ENCODE data around the gene ENDOV. TPM values are rescaled to one million over a fixed set of nuclear protein-coding genes. Genes with fewer than 3 reads are reported as not detected.

The ENDOV gene
- total RNA-seq, 2 donors from 2014 or later = 27.3 to 46.7 TPM

DNA sequence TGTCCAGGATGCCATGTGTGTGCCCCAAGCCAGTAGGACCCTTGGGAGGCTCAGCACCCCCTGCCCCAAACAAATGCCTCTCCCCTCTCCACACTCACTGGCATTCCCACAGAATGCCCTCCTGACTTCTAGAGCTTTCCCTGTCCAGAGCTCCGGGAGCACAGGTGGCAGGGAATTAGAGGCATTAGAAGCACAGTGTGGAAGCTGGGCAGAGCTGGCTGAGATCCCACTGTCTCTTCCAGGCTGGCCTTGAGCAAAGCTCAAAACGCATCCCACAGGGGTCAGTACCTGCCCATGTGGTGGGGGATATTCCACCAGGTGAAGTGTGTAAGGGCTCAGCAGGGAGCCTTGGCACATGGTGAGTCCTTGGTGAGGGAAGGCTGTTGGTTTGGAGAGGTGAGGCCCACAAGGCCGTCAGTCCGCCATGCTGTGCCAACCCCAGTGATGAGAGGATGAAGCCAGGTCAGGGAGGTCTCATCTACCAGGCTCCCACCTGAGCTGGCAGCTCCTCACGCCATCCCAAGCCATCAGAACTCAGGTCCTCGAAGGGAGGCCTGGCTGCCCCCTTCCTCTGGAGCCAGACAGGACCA lies 18.1 kb downstream of the ENDOV start:
- ATAC-seq (ENCODE audit: insufficient number of reproducible peaks, low FRiP score, low read depth) (no peak), DNase-seq (ENCODE audit: low spot score) (no peak)
- Histone ChIP-seq H3K4me3 (no peak overlapping the region), H3K36me3 (peaks cover 6% of the 10 kb centered on the region), H3K27ac (no peak overlapping the region), H3K4me1 (ENCODE audit: control insufficient read depth in 1 of 2, low read depth in 2 of 2) (peaks cover 2 to 13% of the 10 kb centered on the region in 2 donors), H3K9me3 (no peaks in the 10 kb centered on the region), H3K27me3 (replicated peaks; ENCODE audit: insufficient read depth) (no peaks in the 10 kb centered on the region)
- TF ChIP-seq, protein P1, sequence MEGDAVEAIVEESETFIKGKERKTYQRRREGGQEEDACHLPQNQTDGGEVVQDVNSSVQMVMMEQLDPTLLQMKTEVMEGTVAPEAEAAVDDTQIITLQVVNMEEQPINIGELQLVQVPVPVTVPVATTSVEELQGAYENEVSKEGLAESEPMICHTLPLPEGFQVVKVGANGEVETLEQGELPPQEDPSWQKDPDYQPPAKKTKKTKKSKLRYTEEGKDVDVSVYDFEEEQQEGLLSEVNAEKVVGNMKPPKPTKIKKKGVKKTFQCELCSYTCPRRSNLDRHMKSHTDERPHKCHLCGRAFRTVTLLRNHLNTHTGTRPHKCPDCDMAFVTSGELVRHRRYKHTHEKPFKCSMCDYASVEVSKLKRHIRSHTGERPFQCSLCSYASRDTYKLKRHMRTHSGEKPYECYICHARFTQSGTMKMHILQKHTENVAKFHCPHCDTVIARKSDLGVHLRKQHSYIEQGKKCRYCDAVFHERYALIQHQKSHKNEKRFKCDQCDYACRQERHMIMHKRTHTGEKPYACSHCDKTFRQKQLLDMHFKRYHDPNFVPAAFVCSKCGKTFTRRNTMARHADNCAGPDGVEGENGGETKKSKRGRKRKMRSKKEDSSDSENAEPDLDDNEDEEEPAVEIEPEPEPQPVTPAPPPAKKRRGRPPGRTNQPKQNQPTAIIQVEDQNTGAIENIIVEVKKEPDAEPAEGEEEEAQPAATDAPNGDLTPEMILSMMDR (IDR thresholded peaks at IDR 0.05) = no peak

DNA sequence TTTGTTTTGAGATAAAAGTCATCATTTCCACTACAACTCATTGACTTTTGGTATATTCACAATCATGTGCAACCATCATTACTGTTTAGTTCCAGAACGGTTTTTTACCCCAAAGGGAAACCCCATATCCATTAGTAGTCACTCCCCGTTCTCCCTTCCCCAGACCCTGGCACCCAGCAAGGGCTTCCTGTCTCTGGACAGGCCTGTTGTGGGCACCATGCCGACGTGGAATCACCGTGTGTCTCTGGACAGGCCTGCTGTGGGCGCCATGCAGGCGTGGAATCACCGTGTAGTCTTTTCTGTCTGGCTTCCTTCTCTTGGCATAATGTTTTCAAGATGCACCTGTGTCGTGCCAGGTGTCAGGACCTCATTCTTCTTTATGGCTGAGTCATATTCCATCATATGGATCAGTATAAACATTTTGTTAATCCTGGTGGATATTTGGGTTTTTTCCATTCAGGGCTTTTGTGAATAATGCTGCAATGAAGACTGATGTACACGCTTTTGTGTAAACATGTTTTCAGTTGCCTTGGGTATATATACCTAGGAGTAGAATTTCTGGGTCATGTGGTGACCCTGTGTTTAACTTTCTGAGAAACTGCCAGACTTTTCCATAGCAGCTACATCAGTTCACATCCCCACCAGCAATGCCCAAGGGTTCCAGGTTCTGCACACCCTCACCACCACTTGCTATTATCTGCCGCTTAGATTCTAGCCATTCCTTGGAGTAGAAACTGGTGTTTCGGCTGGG lies 19.1 kb downstream of the ENDOV start:
- peaks cover 6% of the 10 kb centered on the region for H3K36me3 ChIP-seq
- no peaks in the 10 kb centered on the region for H3K27me3 ChIP-seq (replicated peaks; ENCODE audit: insufficient read depth)
- H3K27ac ChIP-seq = no peak overlapping the region

DNA sequence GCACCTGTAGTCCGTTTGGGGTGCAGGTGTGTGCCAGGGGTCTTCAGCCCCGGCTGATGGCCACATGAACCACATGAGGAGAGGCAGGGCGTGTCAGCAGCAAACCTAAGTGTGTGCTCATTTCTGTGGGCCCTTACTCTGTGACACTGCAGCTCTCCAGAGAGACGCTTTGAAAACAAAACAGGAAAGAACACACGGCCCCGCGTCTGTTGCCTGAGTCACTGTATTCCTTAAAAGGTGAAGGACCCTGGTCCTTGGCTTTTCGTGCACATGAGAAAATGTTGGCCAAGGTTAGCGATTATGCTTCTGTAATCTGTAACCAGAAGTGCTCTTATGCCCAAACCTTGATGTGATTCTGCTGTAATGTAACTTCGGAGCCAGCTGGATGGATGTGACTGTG lies 22.6 kb downstream of the ENDOV start:
- peak overlapping the region; percentile 34 for H3K4me3 ChIP-seq
- H3K27me3 ChIP-seq (replicated peaks; ENCODE audit: insufficient read depth) = no peaks in the 10 kb centered on the region
- H3K9me3 ChIP-seq = no peaks in the 10 kb centered on the region
- H3K27ac ChIP-seq = peak overlapping the region; percentile 61 to 72
- TF ChIP-seq, protein P1 (IDR thresholded peaks at IDR 0.05) = no peak
- DNase-seq (ENCODE audit: low spot score) = no peak
- peak; percentile 37 for ATAC-seq (ENCODE audit: insufficient number of reproducible peaks, low FRiP score, low read depth)
- peaks cover 11 to 24% of the 10 kb centered on the region in 2 donors for H3K4me1 ChIP-seq (ENCODE audit: control insufficient read depth in 1 of 2, low read depth in 2 of 2)
- no peaks in the 10 kb centered on the region for H3K36me3 ChIP-seq

More for the DNA sequence above, 19.1 kb downstream of the ENDOV start:
- no peaks in the 10 kb centered on the region for H3K9me3 ChIP-seq
- TF ChIP-seq, protein P1 (IDR thresholded peaks at IDR 0.05) = no peak
- no peak for ATAC-seq (ENCODE audit: insufficient number of reproducible peaks, low FRiP score, low read depth)
- DNase-seq (ENCODE audit: low spot score) = no peak
- peaks cover 11 to 23% of the 10 kb centered on the region in 2 donors for H3K4me1 ChIP-seq (ENCODE audit: control insufficient read depth in 1 of 2, low read depth in 2 of 2)
- no peak overlapping the region for H3K4me3 ChIP-seq

DNA sequence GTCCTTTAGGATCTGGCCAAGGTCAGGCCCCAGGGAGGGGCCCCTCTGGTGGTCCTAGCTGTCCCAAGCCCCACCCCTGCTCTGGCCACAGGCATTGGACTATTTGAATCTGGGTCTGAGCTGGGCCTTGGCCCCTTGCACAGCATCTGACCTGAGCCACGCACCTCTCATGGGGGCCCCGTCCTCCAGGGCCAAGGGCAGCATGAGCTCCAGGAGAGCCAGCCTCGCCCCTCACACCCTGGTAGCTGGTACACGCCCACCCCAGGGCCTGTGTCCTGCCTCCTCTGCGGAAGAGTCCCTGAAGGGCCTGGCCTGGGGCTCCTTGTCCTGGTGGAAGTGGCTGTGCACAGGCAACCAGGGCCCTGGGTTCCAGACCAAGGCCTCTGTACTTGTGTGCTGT lies 23.8 kb downstream of the ENDOV start:
- TF ChIP-seq, protein P1 (IDR thresholded peaks at IDR 0.05) = no peak
- no peaks in the 10 kb centered on the region for H3K9me3 ChIP-seq
- peaks cover 11 to 24% of the 10 kb centered on the region in 2 donors for H3K4me1 ChIP-seq (ENCODE audit: control insufficient read depth in 1 of 2, low read depth in 2 of 2)
- no peak for DNase-seq (ENCODE audit: low spot score)
- ATAC-seq (ENCODE audit: insufficient number of reproducible peaks, low FRiP score, low read depth) = no peak
- H3K36me3 ChIP-seq = no peaks in the 10 kb centered on the region
- H3K27ac ChIP-seq = peak overlapping the region; percentile 61 to 71
- no peaks in the 10 kb centered on the region for H3K27me3 ChIP-seq (replicated peaks; ENCODE audit: insufficient read depth)
- H3K4me3 ChIP-seq = no peak overlapping the region

DNA sequence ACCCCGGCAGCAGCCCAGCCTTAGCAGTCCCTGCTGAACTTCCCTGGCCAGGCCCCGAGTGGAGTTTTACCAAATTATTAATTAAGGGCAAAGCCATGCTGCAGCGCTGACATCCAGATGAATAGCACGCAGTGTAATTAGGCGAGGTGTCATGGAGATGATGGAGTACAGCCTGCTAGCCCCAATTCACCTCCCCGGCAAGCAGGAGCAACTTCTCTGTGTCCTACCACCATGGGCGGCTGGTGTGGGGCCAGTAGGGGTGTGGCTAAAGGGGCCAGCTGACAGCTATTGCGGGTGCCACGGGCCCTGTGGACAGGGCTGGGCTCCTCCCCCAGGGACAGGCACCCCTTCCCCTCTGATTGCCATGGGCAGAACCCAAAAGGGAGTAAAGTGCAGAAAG lies 24.5 kb downstream of the ENDOV start:
- Histone ChIP-seq H3K27me3 (replicated peaks; ENCODE audit: insufficient read depth) (no peaks in the 10 kb centered on the region), H3K27ac (no peak overlapping the region), H3K36me3 (no peaks in the 10 kb centered on the region), H3K4me3 (no peak overlapping the region), H3K4me1 (ENCODE audit: control insufficient read depth in 1 of 2, low read depth in 2 of 2) (peaks cover 11 to 24% of the 10 kb centered on the region in 2 donors), H3K9me3 (no peaks in the 10 kb centered on the region)
- TF ChIP-seq, protein P1 (IDR thresholded peaks at IDR 0.05) = no peak
- ATAC-seq (ENCODE audit: insufficient number of reproducible peaks, low FRiP score, low read depth) (no peak), DNase-seq (ENCODE audit: low spot score) (no peak)

All from thoracic aorta (tissue), 2 donors.